ENCODE data around the gene TMEM51. TPM values are rescaled to one million over a fixed set of nuclear protein-coding genes. Genes with fewer than 3 reads are reported as not detected.

Gene TMEM51
- total RNA-seq, 3 donors from 2014 or later = 1.6 to 26.3 (median 10.8) TPM

- no peaks in the 10 kb centered on the region for H3K9me3 ChIP-seq
- no peaks in the 10 kb centered on the region for H3K36me3 ChIP-seq
- no peaks in the 10 kb centered on the region for H3K27me3 ChIP-seq
- DNase-seq (ENCODE audit: low spot score in 2 of 2) = no peak
- H3K4me3 ChIP-seq = no peak overlapping the region
- H3K4me1 ChIP-seq = no peaks in the 10 kb centered on the region
- TF ChIP-seq POLR2A (IDR thresholded peaks at IDR 0.05) (no peak), CTCF (IDR thresholded peaks at IDR 0.05) (no peak), POLR2AphosphoS5 (IDR thresholded peaks at IDR 0.05) (no peak)
- intact Hi-C loops (cut with DNase I; ENCODE audit: low total_unique reads) = no loop called here
- peak overlapping the region in 1 of 2 donors; percentile 33 for H3K27ac ChIP-seq
These were observed 14.9 kb downstream of the TMEM51 start for GRCh38 chr1:15168479-15168878.

- Histone ChIP-seq H3K36me3 (no peaks in the 10 kb centered on the region), H3K9me3 (no peaks in the 10 kb centered on the region), H3K27ac (no peak overlapping the region), H3K4me3 (no peak overlapping the region), H3K27me3 (no peaks in the 10 kb centered on the region), H3K4me1 (peaks cover 0 to 3% of the 10 kb centered on the region in 2 donors)
- intact Hi-C loops (cut with DNase I; ENCODE audit: low total_unique reads) = no loop called here
- TF ChIP-seq POLR2A (IDR thresholded peaks at IDR 0.05) (no peak), POLR2AphosphoS5 (IDR thresholded peaks at IDR 0.05) (no peak), CTCF (IDR thresholded peaks at IDR 0.05) (no peak)
- DNase-seq (ENCODE audit: low spot score in 2 of 2) = no peak
These were observed 16.5 kb downstream of the TMEM51 start for GRCh38 chr1:15170071-15170470.

- DNase-seq (ENCODE audit: low spot score in 2 of 2) = no peak
- H3K36me3 ChIP-seq = no peaks in the 10 kb centered on the region
- peak overlapping the region; percentile 52 to 74 for H3K27ac ChIP-seq
- H3K4me1 ChIP-seq = peaks cover 0 to 3% of the 10 kb centered on the region in 2 donors
- H3K27me3 ChIP-seq = no peaks in the 10 kb centered on the region
- intact Hi-C loops (cut with DNase I; ENCODE audit: low total_unique reads) = no loop called here
- TF ChIP-seq POLR2A (IDR thresholded peaks at IDR 0.05) (no peak), CTCF (IDR thresholded peaks at IDR 0.05) (no peak), POLR2AphosphoS5 (IDR thresholded peaks at IDR 0.05) (no peak)
- no peaks in the 10 kb centered on the region for H3K9me3 ChIP-seq
- H3K4me3 ChIP-seq = no peak overlapping the region
These were observed 17.8 kb downstream of the TMEM51 start for GRCh38 chr1:15171271-15171908.

GRCh38 chr1:15172405-15173259 is 19.1 kb downstream of the TMEM51 start:
- Histone ChIP-seq H3K9me3 (no peaks in the 10 kb centered on the region), H3K27me3 (no peaks in the 10 kb centered on the region), H3K36me3 (no peaks in the 10 kb centered on the region), H3K4me1 (peaks cover 0 to 9% of the 10 kb centered on the region in 2 donors), H3K4me3 (peak overlapping the region in 2 of 3 donors; percentile 13 to 21), H3K27ac (peak overlapping the region; percentile 74 to 77)
- intact Hi-C loops (cut with DNase I; ENCODE audit: low total_unique reads) = no loop called here
- TF ChIP-seq POLR2A (IDR thresholded peaks at IDR 0.05) = no peak
- peak in 1 of 3 donors; percentile 23 for TF ChIP-seq POLR2AphosphoS5 (IDR thresholded peaks at IDR 0.05)
- no peak for TF ChIP-seq CTCF (IDR thresholded peaks at IDR 0.05)
- peak in 1 of 2 donors; percentile 59 for DNase-seq (ENCODE audit: low spot score in 2 of 2)

Measured in breast epithelium (tissue), 4 donors.